GM12878 (cell line): ENCODE data around the gene BICRA. TPM values are rescaled to one million over a fixed set of nuclear protein-coding genes. Genes with fewer than 3 reads are reported as not detected.

Source experiments
- BCL3 ChIP-seq: IDR thresholded peaks from 2 replicates; pipeline ENCODE4 v1.6.1; 2011; ENCODE audit warnings: borderline replicate concordance, low read depth, mild to moderate bottlenecking, moderate library complexity, low read length; ENCODE audit not compliant: insufficient read depth, poor library complexity, severe bottlenecking
- BHLHE40 ChIP-seq, 2 experiments: fragments of 450-650 bp in 1 of 2; IDR thresholded peaks; 2 replicates each; pipeline ENCODE4 v1.6.1; 2011 to 2017; ENCODE audit warnings: low read depth in 2 of 2, borderline replicate concordance in 1 of 2, improper control_type of control experiment in 1 of 2, low read length in 1 of 2, mild to moderate bottlenecking in 1 of 2
- EED ChIP-seq: sonication (generic); IDR thresholded peaks from 2 replicates; pipeline ENCODE4 v1.6.1; 2016; ENCODE audit warnings: antibody characterized with exemption, low read depth
- EP300 ChIP-seq, 2 experiments: fragments of 150-350 bp in 1 of 2; IDR thresholded peaks; 2 replicates each; pipeline ENCODE4 v1.6.1; 2011 to 2012; ENCODE audit warnings: low read depth in 2 of 2, low read length in 2 of 2, borderline replicate concordance in 1 of 2, improper control_type of control experiment in 1 of 2, inconsistent platforms in 1 of 2; ENCODE audit not compliant: control insufficient read depth in 1 of 2
- IKZF1 ChIP-seq: fragments of 450-650 bp; conservative IDR thresholded peaks from 2 replicates; pipeline ENCODE4 v1.6.1; 2017; ENCODE audit warnings: antibody characterized with exemption, mild to moderate bottlenecking
- KLF5 ChIP-seq: fragments of 450-650 bp; IDR thresholded peaks from 2 replicates; pipeline ENCODE4 v1.6.1; 2014; ENCODE audit warnings: mild to moderate bottlenecking; ENCODE audit not compliant: partially characterized antibody
- MEF2B ChIP-seq: fragments of 450-650 bp; IDR thresholded peaks from 2 replicates; pipeline ENCODE4 v1.6.1; 2018; ENCODE audit warnings: mild to moderate bottlenecking, moderate library complexity; ENCODE audit not compliant: partially characterized antibody, poor library complexity, severe bottlenecking
- NR2C2 ChIP-seq: IDR thresholded peaks from 2 replicates; pipeline ENCODE4 v1.6.1; 2011; ENCODE audit warnings: borderline replicate concordance, low read depth; ENCODE audit not compliant: control insufficient read depth, insufficient read length
- PAX8 ChIP-seq: fragments of 450-650 bp; IDR thresholded peaks from 2 replicates; pipeline ENCODE4 v1.6.1; 2017; ENCODE audit warnings: mild to moderate bottlenecking, moderate library complexity
- RBBP5 ChIP-seq: fragments of 200-600 bp; sonication (generic); conservative IDR thresholded peaks from 2 replicates; pipeline ENCODE4 v1.6.1; 2016
- RELB ChIP-seq: fragments of 450-650 bp; IDR thresholded peaks from 2 replicates; pipeline ENCODE4 v1.6.1; 2017; ENCODE audit warnings: low read depth, mild to moderate bottlenecking, moderate library complexity
- SIN3A ChIP-seq: IDR thresholded peaks from 2 replicates; pipeline ENCODE4 v1.6.1; 2012; ENCODE audit warnings: low read depth, low read length, improper control_type of control experiment
- YY1 ChIP-seq: IDR thresholded peaks from 2 replicates; pipeline ENCODE4 v1.6.1; 2011; ENCODE audit warnings: low read depth, mild to moderate bottlenecking, low read length
- ZBTB40 ChIP-seq: fragments of 450-650 bp; IDR thresholded peaks from 2 replicates; pipeline ENCODE4 v1.6.1; 2016; ENCODE audit warnings: mild to moderate bottlenecking, moderate library complexity, borderline replicate concordance
- polyA plus RNA-seq, 11 experiments: library from polyadenylated mRNA; depleted of rRNA in 4 of 11; unstranded in 6 of 11; stranded (reverse) in 5 of 11; fragments of >200 nt; fragmentation: Nextera tagmentation in 4 of 11; fragmentation: Illumina TruSeq in 1 of 11; extraction: Ambion mirVana in 4 of 11; extraction: Trizol in 1 of 11; gene quantifications; 1 replicate in 1 of 11; 2 replicates in 10 of 11; pipeline versions ENCODE4 v1.2.1 to v1.2.3, GENCODE V29; 2011 to 2016; ENCODE audit warnings: inconsistent platforms in 2 of 11, missing spikeins in 2 of 11, low read depth in 1 of 11
- total RNA-seq, 4 experiments: library from RNA; depleted of rRNA in 3 of 4; stranded (reverse); fragments of >200 nt in 3 of 4; fragmentation: Illumina TruSeq in 1 of 4; extraction: Trizol in 1 of 4; gene quantifications; 2 replicates each; pipeline versions ENCODE4 v1.2.1 to v1.2.3, GENCODE V29; 2013 to 2021
- TF ChIP-seq, protein P1 (sequence below): fragments of 450-650 bp; IDR thresholded peaks from 2 replicates; pipeline ENCODE4 v1.6.1; 2017; ENCODE audit warnings: mild to moderate bottlenecking
- TF ChIP-seq, protein P2 (sequence below): fragments of 450-650 bp; IDR thresholded peaks from 2 replicates; pipeline ENCODE4 v1.6.1; 2016; ENCODE audit warnings: mild to moderate bottlenecking

The BICRA gene
- total and polyA plus RNA-seq, 10 of the 15 experiments (the other 5 are each of a cell fraction or from before 2014, with no cell fraction given) = 0.11 to 15.3 (median 1.3) TPM

DNA sequence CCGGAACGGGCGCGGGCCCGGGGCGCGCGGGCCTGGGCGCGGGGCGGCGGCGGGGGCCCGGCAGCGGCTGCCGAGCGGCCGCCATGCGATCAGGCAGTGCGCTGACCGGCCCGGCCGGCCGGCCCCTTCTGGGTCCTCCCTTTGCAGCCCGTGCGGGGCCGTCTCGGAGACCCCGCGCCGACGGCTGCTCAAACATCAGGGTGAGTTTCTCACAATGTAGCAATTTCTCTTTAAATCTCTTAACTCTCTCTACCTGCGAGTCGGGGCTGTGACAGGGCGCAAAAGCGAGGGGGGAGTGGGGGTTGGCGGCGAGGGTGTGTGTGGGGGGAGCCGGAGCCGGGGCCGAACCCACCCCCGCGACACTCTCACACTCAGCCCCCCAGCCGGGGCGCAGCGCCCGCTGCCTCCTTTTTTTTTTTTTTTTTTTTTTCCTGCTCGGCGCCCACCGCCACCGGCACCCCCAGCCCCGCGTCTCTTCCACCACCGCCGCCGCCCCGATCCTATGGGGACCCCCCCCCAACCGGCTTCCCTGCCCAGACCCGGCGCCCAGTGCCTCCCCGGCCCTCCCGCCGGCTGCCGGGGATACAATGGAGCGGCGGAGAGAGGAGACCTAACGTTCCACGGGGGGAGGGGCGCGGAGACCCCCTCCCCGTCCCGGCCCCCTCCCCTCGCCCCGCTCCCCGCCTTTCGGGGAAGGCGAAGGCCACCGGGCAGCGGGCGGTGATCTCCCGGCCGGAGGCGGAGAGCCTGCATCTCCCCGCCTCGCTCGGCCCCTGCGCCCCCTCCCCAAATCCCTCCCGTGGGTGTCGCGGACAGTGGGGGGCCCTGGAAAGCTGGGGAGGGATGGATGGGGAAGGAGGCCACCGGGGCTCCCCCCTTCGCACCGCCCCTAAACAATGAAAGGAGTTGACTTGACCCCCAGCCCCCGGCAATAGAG, at the start of gene BICRA (continued):
- no peak for TF ChIP-seq ZBTB40
- TF ChIP-seq MEF2B = no peak
- peak in 1 of 2 experiments; percentile 52; a peak in 1 of 4 replicates for TF ChIP-seq BHLHE40 (IDR thresholded peaks at IDR 0.05; ENCODE audit: borderline replicate concordance in 1 of 2, low read depth in 2 of 2, low read length in 1 of 2)
- TF ChIP-seq, protein P1, sequence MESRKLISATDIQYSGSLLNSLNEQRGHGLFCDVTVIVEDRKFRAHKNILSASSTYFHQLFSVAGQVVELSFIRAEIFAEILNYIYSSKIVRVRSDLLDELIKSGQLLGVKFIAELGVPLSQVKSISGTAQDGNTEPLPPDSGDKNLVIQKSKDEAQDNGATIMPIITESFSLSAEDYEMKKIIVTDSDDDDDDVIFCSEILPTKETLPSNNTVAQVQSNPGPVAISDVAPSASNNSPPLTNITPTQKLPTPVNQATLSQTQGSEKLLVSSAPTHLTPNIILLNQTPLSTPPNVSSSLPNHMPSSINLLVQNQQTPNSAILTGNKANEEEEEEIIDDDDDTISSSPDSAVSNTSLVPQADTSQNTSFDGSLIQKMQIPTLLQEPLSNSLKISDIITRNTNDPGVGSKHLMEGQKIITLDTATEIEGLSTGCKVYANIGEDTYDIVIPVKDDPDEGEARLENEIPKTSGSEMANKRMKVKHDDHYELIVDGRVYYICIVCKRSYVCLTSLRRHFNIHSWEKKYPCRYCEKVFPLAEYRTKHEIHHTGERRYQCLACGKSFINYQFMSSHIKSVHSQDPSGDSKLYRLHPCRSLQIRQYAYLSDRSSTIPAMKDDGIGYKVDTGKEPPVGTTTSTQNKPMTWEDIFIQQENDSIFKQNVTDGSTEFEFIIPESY = no peak
- TF ChIP-seq KLF5 = no peak
- no peak for TF ChIP-seq RBBP5
- TF ChIP-seq RELB = no peak
- TF ChIP-seq EP300 (IDR thresholded peaks at IDR 0.05; ENCODE audit: borderline replicate concordance in 1 of 2, control insufficient read depth in 1 of 2, low read depth in 2 of 2, low read length in 2 of 2) = no peak
- TF ChIP-seq BCL3 = no peak
- TF ChIP-seq YY1 = peak; percentile 58; the same call in 1 of the 2 replicates
- TF ChIP-seq IKZF1 = no peak
- no peak for TF ChIP-seq SIN3A
- no peak for TF ChIP-seq EED
- TF ChIP-seq, protein P2, sequence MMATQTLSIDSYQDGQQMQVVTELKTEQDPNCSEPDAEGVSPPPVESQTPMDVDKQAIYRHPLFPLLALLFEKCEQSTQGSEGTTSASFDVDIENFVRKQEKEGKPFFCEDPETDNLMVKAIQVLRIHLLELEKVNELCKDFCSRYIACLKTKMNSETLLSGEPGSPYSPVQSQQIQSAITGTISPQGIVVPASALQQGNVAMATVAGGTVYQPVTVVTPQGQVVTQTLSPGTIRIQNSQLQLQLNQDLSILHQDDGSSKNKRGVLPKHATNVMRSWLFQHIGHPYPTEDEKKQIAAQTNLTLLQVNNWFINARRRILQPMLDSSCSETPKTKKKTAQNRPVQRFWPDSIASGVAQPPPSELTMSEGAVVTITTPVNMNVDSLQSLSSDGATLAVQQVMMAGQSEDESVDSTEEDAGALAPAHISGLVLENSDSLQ = no peak
- no peak for TF ChIP-seq NR2C2
- TF ChIP-seq PAX8 = no peak
